WERI-Rb-1 (cell line): ENCODE measurements around the gene PTPRN2.

ENCODE experiments used
- DNase-seq: peaks from one replicate; pipeline ENCODE4 v3.0.0-alpha.2; 2020
- H3K27ac ChIP-seq: fragments of 250-450 bp; sonication (Bioruptor Pico); 2 replicates; pipeline ENCODE4 v1.5.1; 2020; ENCODE audit warnings: mild to moderate bottlenecking, moderate library complexity
- H3K27me3 ChIP-seq: fragments of 250-450 bp; sonication (Bioruptor Pico); 2 replicates; pipeline ENCODE4 v1.5.1; 2021; ENCODE audit warnings: mild to moderate bottlenecking, low read depth, moderate library complexity; ENCODE audit not compliant: insufficient read depth, severe bottlenecking
- H3K36me3 ChIP-seq: fragments of 250-450 bp; sonication (Bioruptor Pico); 2 replicates; pipeline ENCODE4 v1.5.1; 2020; ENCODE audit warnings: mild to moderate bottlenecking, moderate library complexity
- H3K4me3 ChIP-seq: 2 replicates; pipeline ENCODE4 v1.5.1; 2011; ENCODE audit warnings: low read depth, mild to moderate bottlenecking, control low read depth, low read length
- H3K9me3 ChIP-seq: fragments of 250-450 bp; sonication (Bioruptor Pico); 2 replicates; pipeline ENCODE4 v1.5.1; 2021; ENCODE audit warnings: mild to moderate bottlenecking, moderate library complexity; ENCODE audit not compliant: severe bottlenecking
- CTCF ChIP-seq: IDR thresholded peaks from 2 replicates; pipeline ENCODE4 v1.5.1; 2011; ENCODE audit warnings: low read depth, mild to moderate bottlenecking, control low read depth, inconsistent platforms, low read length

Gene PTPRN2

GRCh38 chr7:157932498-157933218 lies 655.0 kb downstream of the PTPRN2 start:
- H3K4me3 ChIP-seq: no peak overlapping the region
- TF ChIP-seq CTCF: no peak
- no peak for DNase-seq

DNA sequence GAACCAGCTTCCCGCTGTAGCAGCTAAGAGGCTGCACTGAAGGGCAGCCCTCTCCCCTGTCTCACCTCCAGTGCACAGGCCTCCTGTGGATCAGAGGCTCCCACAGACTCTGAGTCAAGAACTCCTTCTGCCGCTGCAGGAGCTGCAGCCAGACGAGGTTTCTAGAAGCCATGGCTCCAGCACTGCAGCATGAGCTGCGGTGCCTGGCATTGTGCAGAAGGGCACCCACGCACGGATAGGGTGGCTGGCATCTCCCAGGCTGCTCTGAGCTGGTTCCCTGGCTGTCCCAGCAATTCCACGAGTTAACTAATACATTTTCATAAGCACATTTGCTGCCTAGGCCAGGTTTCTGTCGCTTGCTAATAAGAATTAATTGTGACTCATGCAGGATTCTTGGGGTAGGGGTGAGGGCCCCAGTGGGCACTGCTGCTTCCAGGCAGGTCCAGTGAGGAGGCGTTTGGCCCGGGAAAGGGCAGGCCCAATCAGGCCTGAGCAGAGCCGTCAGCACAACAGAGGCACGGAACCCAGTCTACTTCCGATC lies 656.6 kb downstream of the PTPRN2 start:
- Histone ChIP-seq H3K36me3 (no peaks in the 10 kb centered on the region), H3K27me3 (no peaks in the 10 kb centered on the region), H3K9me3 (no peaks in the 10 kb centered on the region), H3K27ac (no peak overlapping the region), H3K4me3 (no peak overlapping the region)
- TF ChIP-seq CTCF: no peak
- no peak for DNase-seq

More at GRCh38 chr7:157932498-157933218, 655.0 kb downstream of the PTPRN2 start:
- Histone ChIP-seq H3K27ac (no peak overlapping the region), H3K36me3 (no peaks in the 10 kb centered on the region), H3K9me3 (no peaks in the 10 kb centered on the region), H3K27me3 (no peaks in the 10 kb centered on the region)

DNA sequence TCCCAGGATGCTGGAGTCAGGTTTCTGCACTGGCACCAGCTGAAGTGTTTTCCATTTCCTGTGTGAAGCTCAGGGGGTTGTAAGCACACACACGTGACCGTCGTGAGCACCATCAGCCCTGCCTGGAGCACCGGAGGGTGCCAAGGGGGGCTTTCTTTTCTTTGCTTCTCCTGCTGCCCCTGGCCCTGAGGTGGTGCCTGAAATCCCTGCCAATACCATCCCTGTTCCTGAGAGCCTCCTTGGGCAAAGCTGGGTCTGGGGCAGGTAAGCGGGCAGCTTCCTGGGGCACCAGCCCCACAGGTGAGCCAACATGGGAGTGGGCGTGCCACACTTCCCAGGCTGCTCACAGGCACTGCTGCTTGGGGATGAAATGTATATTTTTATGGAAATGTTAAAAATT lies 657.2 kb downstream of the PTPRN2 start:
- Histone ChIP-seq H3K27ac (no peak overlapping the region), H3K4me3 (no peak overlapping the region), H3K36me3 (no peaks in the 10 kb centered on the region), H3K9me3 (no peaks in the 10 kb centered on the region), H3K27me3 (no peaks in the 10 kb centered on the region)
- TF ChIP-seq CTCF: no peak
- no peak for DNase-seq

DNA sequence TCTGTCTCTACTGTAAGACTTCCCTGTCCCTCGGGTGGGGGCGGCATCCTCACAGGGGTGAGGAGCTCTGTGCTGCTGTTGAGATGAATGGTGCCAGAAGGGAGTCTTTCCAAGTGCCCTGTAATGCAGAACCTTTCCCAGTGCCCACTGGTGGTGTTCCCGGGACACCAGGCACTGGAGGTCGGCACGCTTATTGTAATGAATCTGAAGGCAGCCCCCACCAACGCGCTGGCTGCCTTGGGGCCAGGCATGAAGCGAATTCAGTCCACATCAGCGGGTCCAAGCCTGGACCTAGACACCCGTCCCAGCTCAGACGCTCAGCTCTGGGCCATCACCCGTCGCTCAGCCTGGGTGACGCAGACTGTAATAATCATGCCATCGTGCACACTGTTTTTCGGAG lies 658.0 kb downstream of the PTPRN2 start:
- Histone ChIP-seq H3K4me3 (no peak overlapping the region), H3K27me3 (no peaks in the 10 kb centered on the region), H3K27ac (no peak overlapping the region), H3K36me3 (no peaks in the 10 kb centered on the region), H3K9me3 (no peaks in the 10 kb centered on the region)
- TF ChIP-seq CTCF: no peak
- DNase-seq: no peak

DNA sequence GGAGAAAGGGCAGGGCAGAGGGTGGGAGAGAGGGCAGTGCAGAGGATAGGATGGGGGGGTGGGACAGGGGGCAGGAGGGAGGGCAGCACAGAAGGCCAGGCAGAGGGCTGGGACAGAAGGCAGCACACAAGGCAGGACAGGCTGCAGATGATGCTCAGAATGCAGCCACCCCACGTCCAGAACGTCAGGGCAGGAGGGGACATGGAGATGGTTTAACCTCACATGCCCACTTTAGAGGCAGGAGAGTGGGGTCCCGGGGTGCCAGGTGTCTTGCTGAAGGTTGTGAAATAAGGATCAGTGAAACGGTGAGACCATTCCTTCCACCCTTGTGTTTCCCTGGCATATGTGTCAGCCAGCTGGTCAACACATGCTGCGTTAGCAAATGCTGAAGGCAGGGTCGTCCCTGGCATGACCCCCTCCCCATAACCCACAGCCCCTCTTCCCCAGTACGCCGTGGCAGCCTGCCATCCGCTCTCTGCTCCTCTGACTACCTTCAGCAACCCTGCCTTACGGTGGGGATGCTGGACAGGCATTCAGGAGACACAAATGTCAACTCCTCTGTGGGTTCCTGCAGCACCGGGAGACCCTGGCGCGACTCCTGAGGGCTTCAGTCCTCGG lies 658.7 kb downstream of the PTPRN2 start:
- Histone ChIP-seq H3K27ac (no peak overlapping the region), H3K4me3 (no peak overlapping the region), H3K36me3 (no peaks in the 10 kb centered on the region), H3K9me3 (no peaks in the 10 kb centered on the region), H3K27me3 (no peaks in the 10 kb centered on the region)
- TF ChIP-seq CTCF: no peak
- no peak for DNase-seq
